Mammary epithelial cell (primary cell): Measurements from ENCODE around the gene UPF2.
"Not testable (repeated sequence)": the region's sequence is repeated elsewhere in the genome, so short reads cannot be mapped to it uniquely, and the experiment has no call there.

Source experiments
- CTCF ChIP-seq, 2 donors: IDR thresholded peaks in 1 of 2; conservative IDR thresholded peaks in 1 of 2; 2 replicates each; pipeline ENCODE4 v1.5.1; 2011 to 2012; ENCODE audit warnings: inconsistent platforms in 2 of 2, low read length in 2 of 2, mild to moderate bottlenecking in 2 of 2, control low read depth in 1 of 2, low read depth in 1 of 2; ENCODE audit not compliant: insufficient read depth in 1 of 2; ENCODE audit errors: extremely low read depth in 1 of 2
- EZH2 ChIP-seq: IDR thresholded peaks from 2 replicates; pipeline ENCODE4 v1.6.1; 2012; ENCODE audit warnings: low read length, inconsistent platforms, borderline replicate concordance

- not testable (repeated sequence) for TF ChIP-seq CTCF (conservative IDR thresholded peaks at IDR 0.05 in 1 of 2, IDR thresholded peaks at IDR 0.05 in 1 of 2; ENCODE audit: extremely low read depth in 1 of 2, insufficient read depth in 1 of 2, low read depth in 1 of 2, low read length in 2 of 2); EZH2
Measured at GRCh38 chr10:11889263-11889662, 153.3 kb downstream of the UPF2 start.
